GM23338 (cell line): Measurements from ENCODE around the gene ATG4C. TPM values are rescaled to one million over a fixed set of nuclear protein-coding genes. Genes with fewer than 3 reads are reported as not detected.

Experiments used
- ATAC-seq: fragments of 200-7000 bp; cut with Tn5 transposase; 3 replicates; pipeline ENCODE4 v1.9.1; 2020
- DNase-seq: peaks from one replicate; pipeline ENCODE4 v3.0.0-alpha.2; 2015; ENCODE audit warnings: low spot score
- H2AFZ ChIP-seq: fragments of 200-600 bp; sonication (generic); 2 replicates; pipeline ENCODE4 v1.8.0; 2016; ENCODE audit warnings: antibody characterized with exemption, mild to moderate bottlenecking, moderate library complexity
- H3F3A ChIP-seq: fragments of 200-600 bp; sonication (generic); replicated peaks from 2 replicates; pipeline ENCODE4 v1.8.0; 2017; ENCODE audit warnings: antibody characterized with exemption, mixed run types, low read depth
- H3K27ac ChIP-seq: fragments of 200-600 bp; sonication (generic); 2 replicates; pipeline ENCODE4 v1.6.1; 2016; ENCODE audit warnings: low read depth
- H3K27me3 ChIP-seq: fragments of 200-600 bp; sonication (generic); 2 replicates; pipeline ENCODE4 v1.8.0; 2016; ENCODE audit warnings: mild to moderate bottlenecking, mixed run types, moderate library complexity; ENCODE audit not compliant: insufficient read depth
- H3K36me3 ChIP-seq: fragments of 200-600 bp; sonication (generic); 2 replicates; pipeline ENCODE4 v1.8.0; 2016; ENCODE audit warnings: mild to moderate bottlenecking; ENCODE audit not compliant: insufficient read depth
- H3K4me1 ChIP-seq: fragments of 200-600 bp; sonication (generic); 2 replicates; pipeline ENCODE4 v1.8.0; 2016; ENCODE audit warnings: mild to moderate bottlenecking, moderate library complexity; ENCODE audit not compliant: insufficient read depth
- H3K4me2 ChIP-seq: fragments of 200-600 bp; sonication (generic); 2 replicates; pipeline ENCODE4 v1.7.1; 2017; ENCODE audit warnings: mixed run types
- H3K4me3 ChIP-seq: fragments of 200-600 bp; sonication (generic); 2 replicates; pipeline ENCODE4 v1.6.1; 2016; ENCODE audit warnings: mixed run types
- H3K79me2 ChIP-seq: fragments of 200-600 bp; sonication (generic); replicated peaks from 2 replicates; pipeline ENCODE4 v1.8.0; 2017; ENCODE audit warnings: mild to moderate bottlenecking; ENCODE audit not compliant: insufficient read depth
- H3K9me2 ChIP-seq: fragments of 200-600 bp; sonication (generic); 2 replicates; pipeline ENCODE4 v1.8.0; 2017; ENCODE audit not compliant: insufficient read depth
- H4K20me1 ChIP-seq: fragments of 200-600 bp; sonication (generic); replicated peaks from 2 replicates; pipeline ENCODE4 v1.8.0; 2017; ENCODE audit warnings: mild to moderate bottlenecking; ENCODE audit not compliant: insufficient read depth
- H3K27ac Mint-ChIP-seq: 2 replicates; pipeline ENCODE4 v1.8.0; 2020; ENCODE audit warnings: inconsistent platforms, mild to moderate bottlenecking, moderate library complexity, mixed read lengths
- H3K27me3 Mint-ChIP-seq: 3 replicates; pipeline ENCODE4 v1.8.0; 2022; ENCODE audit warnings: low read depth, mild to moderate bottlenecking, moderate library complexity, mixed read lengths, inconsistent platforms; ENCODE audit not compliant: insufficient read depth, poor library complexity
- H3K36me3 Mint-ChIP-seq: 3 replicates; pipeline ENCODE4 v1.8.0; 2021; ENCODE audit warnings: low read depth, mild to moderate bottlenecking, inconsistent platforms, moderate library complexity, mixed read lengths
- H3K4me1 Mint-ChIP-seq: 3 replicates; pipeline ENCODE4 v1.8.0; 2020; ENCODE audit warnings: mild to moderate bottlenecking, inconsistent platforms, mixed read lengths
- H3K4me3 Mint-ChIP-seq: 3 replicates; pipeline ENCODE4 v1.8.0; 2021; ENCODE audit warnings: moderate library complexity, mild to moderate bottlenecking, inconsistent platforms, mixed read lengths
- H3K9me3 Mint-ChIP-seq: 3 replicates; pipeline ENCODE4 v1.8.0; 2020; ENCODE audit warnings: moderate library complexity, mild to moderate bottlenecking, inconsistent platforms, mixed read lengths
- CREB1 ChIP-seq: fragments of 250-450 bp; sonication (Bioruptor Pico); IDR thresholded peaks from 2 replicates; pipeline ENCODE4 v1.5.0; 2020; ENCODE audit warnings: low read depth, mild to moderate bottlenecking, moderate library complexity
- EZH2 ChIP-seq: fragments of 200-600 bp; sonication (generic); IDR thresholded peaks from one replicate; pipeline ENCODE4 v1.8.0; 2017; ENCODE audit warnings: antibody characterized with exemption, mild to moderate bottlenecking, low read depth; ENCODE audit not compliant: unreplicated experiment
- EZH2phosphoT487 ChIP-seq: fragments of 200-600 bp; sonication (generic); IDR thresholded peaks from one replicate; pipeline ENCODE4 v1.8.1; 2018; ENCODE audit warnings: antibody characterized with exemption; ENCODE audit not compliant: unreplicated experiment
- JUNB ChIP-seq: IDR thresholded peaks from one replicate; pipeline ENCODE4 v1.6.1; 2016; ENCODE audit warnings: antibody characterized with exemption; ENCODE audit not compliant: unreplicated experiment
- NANOG ChIP-seq: IDR thresholded peaks from 2 replicates; pipeline ENCODE4 v1.6.1; 2016; ENCODE audit warnings: antibody characterized with exemption, borderline replicate concordance
- POLR2AphosphoS5 ChIP-seq: IDR thresholded peaks from 2 replicates; pipeline ENCODE4 v1.6.1; 2016; ENCODE audit warnings: antibody characterized with exemption, low read depth
- STAT1 ChIP-seq: IDR thresholded peaks from one replicate; pipeline ENCODE4 v1.6.1; 2016; ENCODE audit warnings: antibody characterized with exemption; ENCODE audit not compliant: unreplicated experiment
- ZNF114 ChIP-seq: fragments of 250-450 bp; sonication (Bioruptor Pico); IDR thresholded peaks from 2 replicates; pipeline ENCODE4 v1.5.0; 2020; ENCODE audit warnings: mild to moderate bottlenecking, moderate library complexity
- ZNF331 ChIP-seq: fragments of 250-450 bp; sonication (Bioruptor Pico); IDR thresholded peaks from 2 replicates; pipeline ENCODE4 v1.5.0; 2020; ENCODE audit warnings: low read depth, mild to moderate bottlenecking, moderate library complexity
- polyA plus RNA-seq: library from polyadenylated mRNA; unstranded; fragments of >200 nt; fragmentation: Nextera tagmentation; extraction: Ambion mirVana; gene quantifications from 2 replicates; pipeline ENCODE4 v1.2.1, GENCODE V29; 2016
- total RNA-seq: library from RNA; depleted of rRNA; stranded (reverse); fragments of >200 nt; shearing (Covaris generic); gene quantifications from 2 replicates; pipeline ENCODE4 v1.2.3, GENCODE V29; 2014
- TF ChIP-seq, protein P1 (sequence below): IDR thresholded peaks from one replicate; pipeline ENCODE4 v1.6.1; 2018; ENCODE audit warnings: antibody characterized with exemption; ENCODE audit not compliant: unreplicated experiment
- TF ChIP-seq, protein P2 (sequence below): fragments of 250-450 bp; sonication (Bioruptor Pico); IDR thresholded peaks from 2 replicates; pipeline ENCODE4 v1.5.0; 2020; ENCODE audit warnings: mild to moderate bottlenecking, moderate library complexity

The ATG4C gene
- total and polyA plus RNA-seq, 2 experiments from 2014 or later = 15.7 to 18.6 TPM

DNA sequence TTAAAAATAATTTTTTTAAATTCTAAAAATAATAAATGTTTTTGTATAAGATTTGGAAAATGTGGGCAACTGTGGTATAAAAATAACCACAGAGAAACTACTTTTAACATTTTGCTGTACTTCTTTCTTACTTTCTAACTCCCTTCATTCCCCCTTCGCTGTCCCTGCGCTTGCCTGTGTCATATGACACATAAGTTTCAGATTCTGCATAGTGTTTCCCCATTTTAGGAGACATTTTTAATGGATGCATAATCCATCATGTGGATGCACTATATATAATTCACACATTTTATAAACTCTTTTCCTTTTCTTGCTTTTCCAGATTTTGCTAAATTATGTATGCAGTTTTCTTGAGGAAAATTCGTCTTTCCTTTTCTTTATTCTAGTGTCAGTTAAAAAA lies 16.3 kb downstream of the ATG4C start:
- Mint-ChIP-seq H3K4me3 (no peak overlapping the region), H3K27me3 (no peaks in the 10 kb centered on the region), H3K36me3 (no peaks in the 10 kb centered on the region), H3K27ac (no peak overlapping the region), H3K4me1 (no peaks in the 10 kb centered on the region), H3K9me3 (no peaks in the 10 kb centered on the region)
- Histone ChIP-seq H3K27me3 (no peaks in the 10 kb centered on the region), H3K36me3 (no peaks in the 10 kb centered on the region), H3K27ac (no peak overlapping the region), H3K4me2 (no peak overlapping the region), H3K79me2 (peaks cover 14% of the 10 kb centered on the region), H3K4me3 (no peak overlapping the region), H2AFZ (no peak overlapping the region), H3K4me1 (no peaks in the 10 kb centered on the region), H3F3A (no peaks in the 10 kb centered on the region), H3K9me2 (no peaks in the 10 kb centered on the region), H4K20me1 (no peaks in the 10 kb centered on the region)
- DNase-seq = no peak
- TF ChIP-seq ZNF114 (CRISPR knock-in tag) (no peak), ZNF331 (CRISPR knock-in tag) (no peak), EZH2 (no peak), EZH2phosphoT487 (no peak)
- TF ChIP-seq, protein P1, sequence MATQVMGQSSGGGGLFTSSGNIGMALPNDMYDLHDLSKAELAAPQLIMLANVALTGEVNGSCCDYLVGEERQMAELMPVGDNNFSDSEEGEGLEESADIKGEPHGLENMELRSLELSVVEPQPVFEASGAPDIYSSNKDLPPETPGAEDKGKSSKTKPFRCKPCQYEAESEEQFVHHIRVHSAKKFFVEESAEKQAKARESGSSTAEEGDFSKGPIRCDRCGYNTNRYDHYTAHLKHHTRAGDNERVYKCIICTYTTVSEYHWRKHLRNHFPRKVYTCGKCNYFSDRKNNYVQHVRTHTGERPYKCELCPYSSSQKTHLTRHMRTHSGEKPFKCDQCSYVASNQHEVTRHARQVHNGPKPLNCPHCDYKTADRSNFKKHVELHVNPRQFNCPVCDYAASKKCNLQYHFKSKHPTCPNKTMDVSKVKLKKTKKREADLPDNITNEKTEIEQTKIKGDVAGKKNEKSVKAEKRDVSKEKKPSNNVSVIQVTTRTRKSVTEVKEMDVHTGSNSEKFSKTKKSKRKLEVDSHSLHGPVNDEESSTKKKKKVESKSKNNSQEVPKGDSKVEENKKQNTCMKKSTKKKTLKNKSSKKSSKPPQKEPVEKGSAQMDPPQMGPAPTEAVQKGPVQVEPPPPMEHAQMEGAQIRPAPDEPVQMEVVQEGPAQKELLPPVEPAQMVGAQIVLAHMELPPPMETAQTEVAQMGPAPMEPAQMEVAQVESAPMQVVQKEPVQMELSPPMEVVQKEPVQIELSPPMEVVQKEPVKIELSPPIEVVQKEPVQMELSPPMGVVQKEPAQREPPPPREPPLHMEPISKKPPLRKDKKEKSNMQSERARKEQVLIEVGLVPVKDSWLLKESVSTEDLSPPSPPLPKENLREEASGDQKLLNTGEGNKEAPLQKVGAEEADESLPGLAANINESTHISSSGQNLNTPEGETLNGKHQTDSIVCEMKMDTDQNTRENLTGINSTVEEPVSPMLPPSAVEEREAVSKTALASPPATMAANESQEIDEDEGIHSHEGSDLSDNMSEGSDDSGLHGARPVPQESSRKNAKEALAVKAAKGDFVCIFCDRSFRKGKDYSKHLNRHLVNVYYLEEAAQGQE = no peak
- no peak for ATAC-seq

DNA sequence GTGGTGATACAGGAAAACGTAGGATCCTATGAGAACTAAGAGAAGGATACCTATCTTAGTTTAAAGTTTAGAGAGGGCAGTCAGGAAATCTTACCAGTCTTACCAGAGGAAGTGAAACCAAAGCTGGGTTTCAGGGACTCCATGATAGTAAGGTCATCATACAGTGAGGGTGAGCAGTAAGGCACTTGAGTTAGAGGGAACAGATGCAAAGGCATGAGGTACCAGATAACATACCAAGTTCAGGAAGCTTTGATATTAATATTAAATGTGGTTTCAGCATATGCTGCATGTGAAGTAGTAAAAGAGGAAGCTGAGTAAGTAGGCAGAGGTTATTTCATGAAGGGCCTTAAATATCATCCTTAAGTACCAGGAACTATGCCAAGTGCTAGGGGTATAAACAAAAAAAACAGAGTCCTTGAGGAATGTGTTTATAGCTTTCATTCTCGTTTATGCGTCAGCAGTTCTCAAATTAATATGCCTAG lies 16.9 kb downstream of the ATG4C start:
- H3K27ac Mint-ChIP-seq = no peak overlapping the region
- ATAC-seq = no peak

More for the DNA sequence above, 16.9 kb downstream of the ATG4C start:
- no peaks in the 10 kb centered on the region for H3K36me3 ChIP-seq
- Mint-ChIP-seq H3K4me3 (no peak overlapping the region), H3K36me3 (no peaks in the 10 kb centered on the region), H3K27me3 (no peaks in the 10 kb centered on the region), H3K9me3 (no peaks in the 10 kb centered on the region), H3K4me1 (no peaks in the 10 kb centered on the region; the same call in 2 of the 3 replicates)
- DNase-seq = no peak
- H4K20me1 ChIP-seq = no peaks in the 10 kb centered on the region
- H2AFZ ChIP-seq = no peak overlapping the region
- no peak overlapping the region for H3K27ac ChIP-seq
- no peaks in the 10 kb centered on the region for H3K27me3 ChIP-seq
- no peaks in the 10 kb centered on the region for H3K4me1 ChIP-seq
- no peak for TF ChIP-seq STAT1
- no peak for TF ChIP-seq CREB1
- no peak for TF ChIP-seq ZNF114 (CRISPR knock-in tag)
- TF ChIP-seq, protein P2, sequence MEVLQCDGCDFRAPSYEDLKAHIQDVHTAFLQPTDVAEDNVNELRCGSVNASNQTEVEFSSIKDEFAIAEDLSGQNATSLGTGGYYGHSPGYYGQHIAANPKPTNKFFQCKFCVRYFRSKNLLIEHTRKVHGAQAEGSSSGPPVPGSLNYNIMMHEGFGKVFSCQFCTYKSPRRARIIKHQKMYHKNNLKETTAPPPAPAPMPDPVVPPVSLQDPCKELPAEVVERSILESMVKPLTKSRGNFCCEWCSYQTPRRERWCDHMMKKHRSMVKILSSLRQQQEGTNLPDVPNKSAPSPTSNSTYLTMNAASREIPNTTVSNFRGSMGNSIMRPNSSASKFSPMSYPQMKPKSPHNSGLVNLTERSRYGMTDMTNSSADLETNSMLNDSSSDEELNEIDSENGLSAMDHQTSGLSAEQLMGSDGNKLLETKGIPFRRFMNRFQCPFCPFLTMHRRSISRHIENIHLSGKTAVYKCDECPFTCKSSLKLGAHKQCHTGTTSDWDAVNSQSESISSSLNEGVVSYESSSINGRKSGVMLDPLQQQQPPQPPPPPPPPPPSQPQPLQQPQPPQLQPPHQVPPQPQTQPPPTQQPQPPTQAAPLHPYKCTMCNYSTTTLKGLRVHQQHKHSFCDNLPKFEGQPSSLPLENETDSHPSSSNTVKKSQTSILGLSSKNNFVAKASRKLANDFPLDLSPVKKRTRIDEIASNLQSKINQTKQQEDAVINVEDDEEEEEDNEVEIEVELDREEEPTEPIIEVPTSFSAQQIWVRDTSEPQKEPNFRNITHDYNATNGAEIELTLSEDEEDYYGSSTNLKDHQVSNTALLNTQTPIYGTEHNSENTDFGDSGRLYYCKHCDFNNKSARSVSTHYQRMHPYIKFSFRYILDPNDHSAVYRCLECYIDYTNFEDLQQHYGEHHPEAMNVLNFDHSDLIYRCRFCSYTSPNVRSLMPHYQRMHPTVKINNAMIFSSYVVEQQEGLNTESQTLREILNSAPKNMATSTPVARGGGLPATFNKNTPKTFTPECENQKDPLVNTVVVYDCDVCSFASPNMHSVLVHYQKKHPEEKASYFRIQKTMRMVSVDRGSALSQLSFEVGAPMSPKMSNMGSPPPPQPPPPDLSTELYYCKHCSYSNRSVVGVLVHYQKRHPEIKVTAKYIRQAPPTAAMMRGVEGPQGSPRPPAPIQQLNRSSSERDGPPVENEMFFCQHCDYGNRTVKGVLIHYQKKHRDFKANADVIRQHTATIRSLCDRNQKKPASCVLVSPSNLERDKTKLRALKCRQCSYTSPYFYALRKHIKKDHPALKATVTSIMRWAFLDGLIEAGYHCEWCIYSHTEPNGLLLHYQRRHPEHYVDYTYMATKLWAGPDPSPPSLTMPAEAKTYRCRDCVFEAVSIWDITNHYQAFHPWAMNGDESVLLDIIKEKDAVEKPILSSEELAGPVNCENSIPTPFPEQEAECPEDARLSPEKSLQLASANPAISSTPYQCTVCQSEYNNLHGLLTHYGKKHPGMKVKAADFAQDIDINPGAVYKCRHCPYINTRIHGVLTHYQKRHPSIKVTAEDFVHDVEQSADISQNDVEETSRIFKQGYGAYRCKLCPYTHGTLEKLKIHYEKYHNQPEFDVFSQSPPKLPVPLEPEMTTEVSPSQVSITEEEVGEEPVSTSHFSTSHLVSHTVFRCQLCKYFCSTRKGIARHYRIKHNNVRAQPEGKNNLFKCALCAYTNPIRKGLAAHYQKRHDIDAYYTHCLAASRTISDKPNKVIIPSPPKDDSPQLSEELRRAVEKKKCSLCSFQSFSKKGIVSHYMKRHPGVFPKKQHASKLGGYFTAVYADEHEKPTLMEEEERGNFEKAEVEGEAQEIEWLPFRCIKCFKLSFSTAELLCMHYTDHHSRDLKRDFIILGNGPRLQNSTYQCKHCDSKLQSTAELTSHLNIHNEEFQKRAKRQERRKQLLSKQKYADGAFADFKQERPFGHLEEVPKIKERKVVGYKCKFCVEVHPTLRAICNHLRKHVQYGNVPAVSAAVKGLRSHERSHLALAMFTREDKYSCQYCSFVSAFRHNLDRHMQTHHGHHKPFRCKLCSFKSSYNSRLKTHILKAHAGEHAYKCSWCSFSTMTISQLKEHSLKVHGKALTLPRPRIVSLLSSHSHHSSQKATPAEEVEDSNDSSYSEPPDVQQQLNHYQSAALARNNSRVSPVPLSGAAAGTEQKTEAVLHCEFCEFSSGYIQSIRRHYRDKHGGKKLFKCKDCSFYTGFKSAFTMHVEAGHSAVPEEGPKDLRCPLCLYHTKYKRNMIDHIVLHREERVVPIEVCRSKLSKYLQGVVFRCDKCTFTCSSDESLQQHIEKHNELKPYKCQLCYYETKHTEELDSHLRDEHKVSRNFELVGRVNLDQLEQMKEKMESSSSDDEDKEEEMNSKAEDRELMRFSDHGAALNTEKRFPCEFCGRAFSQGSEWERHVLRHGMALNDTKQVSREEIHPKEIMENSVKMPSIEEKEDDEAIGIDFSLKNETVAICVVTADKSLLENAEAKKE (CRISPR knock-in tag) = no peak
- TF ChIP-seq JUNB = no peak
- no peak for TF ChIP-seq NANOG
- TF ChIP-seq EZH2phosphoT487 = no peak
- no peak for TF ChIP-seq POLR2AphosphoS5
- no peaks in the 10 kb centered on the region for H3F3A ChIP-seq
- no peaks in the 10 kb centered on the region for H3K9me2 ChIP-seq
- no peak overlapping the region for H3K4me2 ChIP-seq
- H3K79me2 ChIP-seq = peaks cover 14% of the 10 kb centered on the region
- H3K4me3 ChIP-seq = no peak overlapping the region
